Suprapubic skin (tissue), 4 donors: ENCODE results near the gene FKBP4. TPM values are rescaled to one million over a fixed set of nuclear protein-coding genes. Genes with fewer than 3 reads are reported as not detected.

Experiments
- DNase-seq, 2 donors: peaks; one replicate each; pipeline ENCODE4 v3.0.0-alpha.2; 2019; ENCODE audit warnings: low spot score in 2 of 2
- H3K27ac ChIP-seq: fragments of 200-600 bp; sonication (generic); one replicate; pipeline ENCODE4 v1.5.1; 2019
- H3K27me3 ChIP-seq: fragments of 200-600 bp; sonication (generic); one replicate; pipeline ENCODE4 v1.5.1; 2019
- H3K36me3 ChIP-seq: fragments of 200-600 bp; sonication (generic); one replicate; pipeline ENCODE4 v1.5.1; 2019
- H3K4me1 ChIP-seq: fragments of 200-600 bp; sonication (generic); one replicate; pipeline ENCODE4 v1.5.1; 2019
- H3K4me3 ChIP-seq: fragments of 200-600 bp; sonication (generic); one replicate; pipeline ENCODE4 v1.5.1; 2019; ENCODE audit warnings: mild to moderate bottlenecking
- H3K9me3 ChIP-seq: fragments of 200-600 bp; sonication (generic); one replicate; pipeline ENCODE4 v1.5.1; 2019
- EP300 ChIP-seq: sonication (generic); formaldehyde crosslinking; IDR thresholded peaks from one replicate; pipeline ENCODE4 v1.6.1; 2017; ENCODE audit warnings: antibody characterized with exemption
- POLR2A ChIP-seq, 2 donors: fragments of 450-650 bp; IDR thresholded peaks; one replicate each; pipeline ENCODE4 v1.6.1; 2017; ENCODE audit warnings: antibody characterized with exemption in 2 of 2, mild to moderate bottlenecking in 2 of 2, moderate library complexity in 2 of 2
- POLR2AphosphoS5 ChIP-seq, 3 donors: sonication (generic); formaldehyde crosslinking; IDR thresholded peaks; one replicate each; pipeline ENCODE4 v1.6.1; 2017; ENCODE audit warnings: antibody characterized with exemption in 3 of 3
- WGBS: methylation state at CpG from one replicate; pipeline ENCODE4 v1.1.5; 2018; 5-methylcytosine and 5-hydroxymethylcytosine counted together
- total RNA-seq, 4 donors: library from RNA; depleted of rRNA; stranded (reverse); fragments of >200 nt; gene quantifications; one replicate each; pipeline ENCODE4 v1.1.0, GENCODE V29; 2016
- TF ChIP-seq, protein P1 (sequence below), 2 donors: fragments of 200-600 bp in 1 of 2; fragments of 450-650 bp in 1 of 2; sonication (generic) in 1 of 2; IDR thresholded peaks; one replicate each; pipeline ENCODE4 v1.5.1; 2016 to 2019; ENCODE audit warnings: antibody characterized with exemption in 2 of 2, mild to moderate bottlenecking in 1 of 2, moderate library complexity in 1 of 2

The FKBP4 gene, protein sequence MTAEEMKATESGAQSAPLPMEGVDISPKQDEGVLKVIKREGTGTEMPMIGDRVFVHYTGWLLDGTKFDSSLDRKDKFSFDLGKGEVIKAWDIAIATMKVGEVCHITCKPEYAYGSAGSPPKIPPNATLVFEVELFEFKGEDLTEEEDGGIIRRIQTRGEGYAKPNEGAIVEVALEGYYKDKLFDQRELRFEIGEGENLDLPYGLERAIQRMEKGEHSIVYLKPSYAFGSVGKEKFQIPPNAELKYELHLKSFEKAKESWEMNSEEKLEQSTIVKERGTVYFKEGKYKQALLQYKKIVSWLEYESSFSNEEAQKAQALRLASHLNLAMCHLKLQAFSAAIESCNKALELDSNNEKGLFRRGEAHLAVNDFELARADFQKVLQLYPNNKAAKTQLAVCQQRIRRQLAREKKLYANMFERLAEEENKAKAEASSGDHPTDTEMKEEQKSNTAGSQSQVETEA
- total RNA-seq = 10 to 100 TPM; 54.3 to 65.6 (median 59.5) TPM

DNA sequence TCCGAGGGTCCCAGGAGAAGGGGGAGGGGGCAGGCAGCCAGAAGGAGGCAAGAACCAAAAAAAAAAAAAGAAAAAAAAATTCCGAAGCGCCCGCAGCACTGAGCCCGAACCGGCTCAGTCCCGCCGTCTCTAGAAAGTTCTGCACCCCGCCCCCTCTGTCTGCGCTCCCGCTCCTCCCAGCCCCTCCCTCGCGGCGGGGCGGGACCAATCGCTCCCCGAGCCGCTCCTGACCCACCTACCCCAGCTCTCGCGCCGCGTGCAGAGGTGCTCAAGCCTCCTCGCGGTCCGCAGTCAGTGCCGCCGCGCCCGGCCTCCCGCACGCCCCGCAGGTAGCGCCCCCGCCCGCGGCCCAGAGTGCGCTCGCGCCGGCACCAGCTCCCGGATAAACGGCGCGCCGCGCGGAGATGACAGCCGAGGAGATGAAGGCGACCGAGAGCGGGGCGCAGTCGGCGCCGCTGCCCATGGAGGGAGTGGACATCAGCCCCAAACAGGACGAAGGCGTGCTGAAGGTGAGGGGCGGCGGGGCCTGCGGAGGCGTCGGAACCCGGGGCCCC, at the start of gene FKBP4:
FKBP4 (plus strand) TSS at position 235 of the 554 bp plus-strand sequence; CDS start at position 405, 170 bp downstream.
- H3K9me3 ChIP-seq = no peaks in the 10 kb centered on the region
- H3K36me3 ChIP-seq = peaks cover 24% of the 10 kb centered on the region
- no peaks in the 10 kb centered on the region for H3K27me3 ChIP-seq
- H3K4me1 ChIP-seq = peaks cover 34% of the 10 kb centered on the region
- peak; percentile 90 to 95 for DNase-seq
- TF ChIP-seq, protein P1, sequence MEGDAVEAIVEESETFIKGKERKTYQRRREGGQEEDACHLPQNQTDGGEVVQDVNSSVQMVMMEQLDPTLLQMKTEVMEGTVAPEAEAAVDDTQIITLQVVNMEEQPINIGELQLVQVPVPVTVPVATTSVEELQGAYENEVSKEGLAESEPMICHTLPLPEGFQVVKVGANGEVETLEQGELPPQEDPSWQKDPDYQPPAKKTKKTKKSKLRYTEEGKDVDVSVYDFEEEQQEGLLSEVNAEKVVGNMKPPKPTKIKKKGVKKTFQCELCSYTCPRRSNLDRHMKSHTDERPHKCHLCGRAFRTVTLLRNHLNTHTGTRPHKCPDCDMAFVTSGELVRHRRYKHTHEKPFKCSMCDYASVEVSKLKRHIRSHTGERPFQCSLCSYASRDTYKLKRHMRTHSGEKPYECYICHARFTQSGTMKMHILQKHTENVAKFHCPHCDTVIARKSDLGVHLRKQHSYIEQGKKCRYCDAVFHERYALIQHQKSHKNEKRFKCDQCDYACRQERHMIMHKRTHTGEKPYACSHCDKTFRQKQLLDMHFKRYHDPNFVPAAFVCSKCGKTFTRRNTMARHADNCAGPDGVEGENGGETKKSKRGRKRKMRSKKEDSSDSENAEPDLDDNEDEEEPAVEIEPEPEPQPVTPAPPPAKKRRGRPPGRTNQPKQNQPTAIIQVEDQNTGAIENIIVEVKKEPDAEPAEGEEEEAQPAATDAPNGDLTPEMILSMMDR (IDR thresholded peaks at IDR 0.05) = no peak
- TF ChIP-seq EP300 (no peak), POLR2A (IDR thresholded peaks at IDR 0.05) (peak in 1 of 2 donors; percentile 72), POLR2AphosphoS5 (IDR thresholded peaks at IDR 0.05) (peak in 1 of 3 donors; percentile 17)
- 2% methylated on average over 44 of the region's 63 CpGs for WGBS
- H3K4me3 ChIP-seq = peak within 1 kb of the TSS; percentile 82
- peak within 1 kb of the TSS; percentile 82 for H3K27ac ChIP-seq

DNA sequence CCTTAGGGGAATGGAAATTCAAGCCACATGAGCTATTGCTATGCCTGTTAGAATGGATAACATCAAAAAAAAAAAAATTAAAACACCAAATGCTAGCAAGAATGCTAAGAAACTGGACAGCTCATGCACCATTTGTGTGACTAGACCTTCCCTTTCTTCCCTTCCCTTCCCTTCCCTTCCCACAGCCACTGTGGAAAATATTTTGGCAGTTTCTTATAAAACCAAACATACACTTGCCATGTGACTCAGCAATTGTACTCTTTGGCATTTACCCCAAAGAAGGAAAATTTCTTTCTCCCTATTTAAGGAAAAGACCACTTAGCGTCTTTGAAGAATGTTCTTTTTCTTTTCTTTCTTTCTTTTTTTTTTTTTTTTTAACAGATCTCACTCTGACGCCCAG, 49.1 kb upstream of the FKBP4 start:
- Histone ChIP-seq H3K4me3 (no peak overlapping the region), H3K27me3 (no peaks in the 10 kb centered on the region), H3K4me1 (no peaks in the 10 kb centered on the region), H3K27ac (no peak overlapping the region), H3K36me3 (no peaks in the 10 kb centered on the region), H3K9me3 (no peaks in the 10 kb centered on the region)
- no peak for DNase-seq
- TF ChIP-seq EP300 (no peak), POLR2A (IDR thresholded peaks at IDR 0.05) (no peak), POLR2AphosphoS5 (IDR thresholded peaks at IDR 0.05) (no peak)
- TF ChIP-seq, protein P1 (IDR thresholded peaks at IDR 0.05) = no peak
- 45% methylated on average over 2 of the region's 2 CpGs for WGBS

DNA sequence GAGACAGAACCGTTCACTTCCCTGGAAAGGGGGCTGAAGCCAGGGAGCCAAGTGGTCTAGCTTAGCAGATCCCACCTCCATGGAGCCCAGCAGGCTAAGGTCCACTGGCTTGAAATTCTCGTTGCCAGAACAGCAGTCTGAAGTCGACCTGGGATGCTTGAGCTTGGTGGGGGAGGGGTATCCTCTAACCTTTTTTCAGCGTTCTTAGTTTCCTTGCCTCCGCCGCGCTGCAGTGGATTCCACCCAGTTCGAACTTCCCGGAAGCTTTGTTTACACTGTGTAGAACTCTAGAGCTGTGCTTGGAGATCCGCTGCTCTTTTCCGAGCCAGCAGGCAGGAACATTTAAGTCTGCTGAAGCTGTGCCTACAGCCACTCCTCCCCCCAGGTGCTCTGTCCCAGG, 45.2 kb upstream of the FKBP4 start:
- H3K4me1 ChIP-seq = peaks cover 3% of the 10 kb centered on the region
- WGBS = 57% methylated on average over 7 of the region's 11 CpGs
- H3K36me3 ChIP-seq = no peaks in the 10 kb centered on the region
- no peaks in the 10 kb centered on the region for H3K27me3 ChIP-seq
- no peak for DNase-seq
- H3K9me3 ChIP-seq = no peaks in the 10 kb centered on the region
- TF ChIP-seq, protein P1 (IDR thresholded peaks at IDR 0.05) = no peak
- TF ChIP-seq POLR2A (IDR thresholded peaks at IDR 0.05) = no peak
- TF ChIP-seq POLR2AphosphoS5 (IDR thresholded peaks at IDR 0.05) = no peak
- TF ChIP-seq EP300 = no peak
- no peak overlapping the region for H3K4me3 ChIP-seq
- H3K27ac ChIP-seq = no peak overlapping the region

DNA sequence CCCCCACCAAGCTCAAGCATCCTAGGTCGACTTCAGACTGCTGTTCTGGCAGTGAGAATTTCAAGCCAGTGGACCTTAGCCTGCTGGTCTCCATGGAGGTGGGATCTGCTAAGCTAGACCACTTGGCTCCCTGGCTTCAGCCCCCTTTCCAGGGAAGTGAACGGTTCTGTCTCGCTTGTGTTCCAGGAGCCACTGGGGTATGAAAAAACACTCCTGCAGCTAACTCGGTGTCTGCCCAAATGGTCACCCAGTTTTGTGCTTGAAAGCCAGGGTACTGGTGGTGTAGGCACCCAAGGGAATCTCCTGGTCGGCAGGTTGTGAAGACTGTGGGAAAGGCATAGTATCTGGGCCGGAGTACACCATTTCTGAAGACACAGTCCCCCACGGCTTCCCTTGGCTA, 44.6 kb upstream of the FKBP4 start:
- Histone ChIP-seq H3K4me3 (no peak overlapping the region), H3K27me3 (no peaks in the 10 kb centered on the region), H3K9me3 (no peaks in the 10 kb centered on the region), H3K36me3 (no peaks in the 10 kb centered on the region), H3K4me1 (peaks cover 3% of the 10 kb centered on the region), H3K27ac (no peak overlapping the region)
- DNase-seq = no peak
- TF ChIP-seq EP300 = no peak
- no peak for TF ChIP-seq POLR2AphosphoS5 (IDR thresholded peaks at IDR 0.05)
- TF ChIP-seq POLR2A (IDR thresholded peaks at IDR 0.05) = no peak
- TF ChIP-seq, protein P1 (IDR thresholded peaks at IDR 0.05) = no peak
- WGBS = 74% methylated on average over 6 of the region's 7 CpGs

DNA sequence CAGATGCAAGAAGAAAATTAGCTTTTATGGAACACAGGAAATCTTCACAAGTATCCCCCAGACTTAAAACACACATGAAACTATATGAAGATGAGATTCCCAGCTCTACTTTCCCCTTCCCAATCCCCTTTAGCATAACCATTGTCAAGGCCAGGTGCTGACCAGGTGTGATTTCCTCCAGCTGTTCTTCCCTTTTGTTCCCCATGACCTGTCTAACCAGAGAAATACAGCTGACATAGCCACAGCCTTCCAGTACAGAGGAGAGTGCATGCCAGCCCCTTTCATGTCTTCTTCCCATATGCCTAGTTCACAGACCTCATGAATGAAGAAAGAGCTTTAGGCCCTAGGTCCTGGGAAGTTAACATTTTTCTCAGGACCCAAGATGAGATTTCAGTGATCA, 43.5 kb upstream of the FKBP4 start:
- peaks cover 3% of the 10 kb centered on the region for H3K4me1 ChIP-seq
- no peak for TF ChIP-seq POLR2A (IDR thresholded peaks at IDR 0.05)
- TF ChIP-seq POLR2AphosphoS5 (IDR thresholded peaks at IDR 0.05) = no peak
- TF ChIP-seq EP300 = no peak
- TF ChIP-seq, protein P1 (IDR thresholded peaks at IDR 0.05) = no peak
- H3K36me3 ChIP-seq = no peaks in the 10 kb centered on the region

More for the DNA sequence above, 43.5 kb upstream of the FKBP4 start:
- Histone ChIP-seq H3K27ac (no peak overlapping the region), H3K9me3 (no peaks in the 10 kb centered on the region), H3K4me3 (no peak overlapping the region), H3K27me3 (peaks cover 2% of the 10 kb centered on the region)
- DNase-seq = no peak
